Cortex of kidney (tissue), 1 donor: Measurements from ENCODE around the gene ITGA5.

Source experiments
- DNase-seq: peaks from one replicate; lab custom pipeline; 2025; lab: John Stamatoyannopoulos, UW

The ITGA5 gene

GRCh38 chr12:54411391-54412241 lies 7.5 kb downstream of the ITGA5 start:
- no peak for DNase-seq

- DNase-seq = no peak
These were observed 9.8 kb downstream of the ITGA5 start for GRCh38 chr12:54409267-54409666.

- DNase-seq = no peak
These were observed 11.7 kb downstream of the ITGA5 start for GRCh38 chr12:54407183-54407905.

GRCh38 chr12:54405573-54405972 lies 13.5 kb downstream of the ITGA5 start:
- no peak for DNase-seq

- no peak for DNase-seq
These were observed 14.0 kb downstream of the ITGA5 start for GRCh38 chr12:54405106-54405505.

- DNase-seq = no peak
These were observed 14.7 kb downstream of the ITGA5 start for GRCh38 chr12:54404061-54405004.

- no peak for DNase-seq
These were observed 17.9 kb downstream of the ITGA5 start for GRCh38 chr12:54401119-54401518.

GRCh38 chr12:54398995-54399793 lies 19.9 kb downstream of the ITGA5 start:
- DNase-seq = no peak

DNA sequence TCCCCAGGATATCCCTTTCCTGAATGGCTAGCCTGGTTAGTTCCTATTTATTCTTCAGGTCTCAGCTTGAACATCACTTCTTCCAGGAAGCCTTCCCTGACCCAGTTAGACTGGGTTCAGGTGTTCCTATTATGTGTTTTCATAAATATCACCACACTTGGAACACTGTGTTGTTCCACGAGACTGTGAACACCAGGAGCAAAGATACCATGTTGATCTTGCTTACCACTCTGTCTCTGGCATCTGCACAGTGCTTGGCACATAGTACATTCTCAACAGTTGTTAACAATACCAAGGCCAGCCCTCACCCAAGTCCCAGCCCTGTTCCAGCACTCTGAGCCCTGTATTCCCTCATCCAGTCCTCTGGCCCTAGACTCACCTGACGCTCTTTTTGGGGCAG lies 20.8 kb downstream of the ITGA5 start:
- no peak for DNase-seq

GRCh38 chr12:54397157-54397556 lies 21.9 kb downstream of the ITGA5 start:
- DNase-seq = no peak

GRCh38 chr12:54395545-54395944 lies 23.5 kb downstream of the ITGA5 start:
- DNase-seq = no peak

DNA sequence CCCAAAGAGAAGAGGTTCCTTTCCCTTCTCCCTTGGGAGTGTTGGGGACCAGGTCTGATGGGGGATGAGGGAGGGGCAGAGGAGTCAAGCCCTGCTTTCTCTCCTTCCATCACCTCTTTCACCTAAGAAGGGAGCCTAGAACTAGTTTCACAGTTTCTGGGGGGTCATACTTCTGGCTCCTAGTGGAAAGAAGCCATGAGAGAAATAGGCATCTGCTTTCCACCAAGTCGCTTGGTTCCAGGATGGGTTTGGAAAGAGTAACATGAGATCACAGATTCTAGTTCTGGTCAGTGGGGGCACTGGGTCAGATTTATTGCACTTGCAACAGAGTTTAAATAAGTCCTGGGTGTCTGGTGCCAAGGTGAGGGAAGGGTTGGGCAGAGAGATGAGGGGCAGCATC lies 24.1 kb downstream of the ITGA5 start:
- no peak for DNase-seq

DNA sequence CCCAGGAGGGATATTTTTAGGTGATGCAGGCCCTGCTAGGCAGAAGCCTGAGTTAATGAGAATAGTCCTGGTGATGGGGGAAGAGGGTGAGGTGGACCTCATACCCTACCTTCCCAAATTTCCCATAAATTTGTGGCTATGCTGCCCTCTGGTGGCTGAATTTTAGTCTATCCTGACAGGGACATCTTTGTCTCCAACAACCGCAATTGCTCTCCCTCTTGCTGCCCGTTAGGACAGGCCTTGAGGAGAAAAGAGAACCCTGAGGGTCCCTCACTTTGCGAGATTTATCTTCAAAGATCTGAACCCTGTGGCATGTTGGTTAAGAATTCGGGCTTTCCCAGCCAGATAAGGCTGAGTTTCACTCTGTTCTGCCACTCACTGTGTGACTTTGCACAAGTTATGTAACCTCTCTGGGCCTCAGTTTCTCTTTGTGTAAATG lies 24.8 kb downstream of the ITGA5 start:
- no peak for DNase-seq

DNA sequence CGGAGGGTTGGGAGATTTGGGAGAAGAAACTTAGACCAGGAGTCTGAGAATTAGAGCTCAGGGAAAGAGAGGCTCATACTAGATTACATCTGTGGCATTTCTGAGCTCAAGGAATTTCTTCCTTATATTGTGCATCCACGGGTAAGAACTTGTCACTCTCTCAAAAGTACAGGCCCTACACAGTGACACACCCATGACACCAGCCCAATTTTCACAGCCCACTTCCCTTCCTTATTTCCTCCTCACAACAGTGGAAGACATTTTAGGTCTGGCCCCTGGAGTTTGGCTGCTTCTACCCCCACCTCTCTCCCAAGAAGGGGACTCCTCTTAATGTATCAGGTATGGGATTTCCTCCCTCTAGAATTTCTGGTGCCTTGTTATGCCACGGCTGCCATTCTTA lies 25.3 kb downstream of the ITGA5 start:
- no peak for DNase-seq

DNA sequence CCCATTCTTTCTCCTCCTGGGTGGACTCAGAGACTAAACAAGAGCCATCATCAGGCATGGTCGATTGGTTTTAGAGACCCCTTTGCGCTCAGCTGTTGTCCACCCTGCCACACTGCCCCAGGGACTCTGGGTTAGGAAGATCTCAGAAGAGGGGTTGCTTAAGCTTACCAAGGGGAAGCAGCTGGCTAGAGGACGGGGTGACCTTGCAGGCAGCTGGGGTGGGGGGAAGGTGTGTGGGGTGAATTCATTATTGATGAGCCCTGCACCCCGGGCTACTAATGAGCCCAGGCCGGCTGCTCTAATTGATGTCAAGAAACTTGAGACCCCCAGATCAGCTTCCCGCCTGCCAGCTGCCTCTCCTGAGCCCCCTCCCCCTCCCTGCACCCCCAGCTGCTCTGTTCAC lies 25.9 kb downstream of the ITGA5 start:
- no peak for DNase-seq

- no peak for DNase-seq
These were observed 26.4 kb downstream of the ITGA5 start for GRCh38 chr12:54392485-54393206.

GRCh38 chr12:54390668-54391551 lies 28.2 kb downstream of the ITGA5 start:
- DNase-seq = no peak

DNA sequence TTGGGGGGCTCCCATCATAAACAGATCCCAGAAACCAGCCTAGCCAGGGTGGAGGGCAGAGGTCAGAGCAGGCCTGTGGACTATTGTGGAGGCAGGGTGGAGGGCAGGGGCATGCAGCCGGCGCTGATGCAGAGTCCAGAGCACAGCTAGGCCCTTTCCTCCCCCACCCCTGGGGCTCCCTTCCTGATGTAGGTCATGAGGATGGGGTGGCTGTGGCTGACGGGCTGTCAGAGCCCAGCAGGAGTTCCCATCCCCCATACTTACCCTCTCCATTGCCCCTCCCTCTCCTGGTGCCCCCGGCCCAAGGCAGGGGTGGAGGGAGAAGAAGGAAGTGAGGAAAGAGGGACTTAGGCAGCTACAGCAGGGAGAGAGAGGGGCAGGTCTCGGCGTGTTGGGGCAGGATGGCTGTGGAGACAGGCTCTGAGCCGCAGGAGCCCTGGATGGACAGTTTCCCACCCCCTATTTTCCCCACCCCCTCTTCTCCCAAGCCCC lies 28.8 kb downstream of the ITGA5 start:
- no peak for DNase-seq

GRCh38 chr12:54389607-54390175 lies 29.4 kb downstream of the ITGA5 start:
- no peak for DNase-seq
